ENCODE results near the gene FAM3B.

- TF ChIP-seq CTCF (IDR thresholded peaks at IDR 0.05), result no peak
- TF ChIP-seq POLR2A (IDR thresholded peaks at IDR 0.05), result no peak
Measured at GRCh38 chr21:41387824-41388223, 71.2 kb downstream of the FAM3B start.

Measured in lower leg skin (tissue), 3 donors.